ENCODE results near the gene ALOX5.

The ALOX5 gene

GRCh38 chr10:45483002-45483401 is 109.0 kb downstream of the ALOX5 start:
- TF ChIP-seq GATA1 (IDR thresholded peaks at IDR 0.05; ENCODE audit: low read depth, low read length) (no peak), POLR2A (IDR thresholded peaks at IDR 0.05; ENCODE audit: low read length) (no peak)
- DNase-seq: no peak

- TF ChIP-seq GATA1 (IDR thresholded peaks at IDR 0.05; ENCODE audit: low read depth, low read length) (no peak), POLR2A (IDR thresholded peaks at IDR 0.05; ENCODE audit: low read length) (no peak)
- peak; percentile 29 to 31 for DNase-seq
These were observed 113.7 kb downstream of the ALOX5 start for GRCh38 chr10:45487735-45488134.

- DNase-seq: no peak
- TF ChIP-seq POLR2A (IDR thresholded peaks at IDR 0.05; ENCODE audit: low read length): no peak
- no peak for TF ChIP-seq GATA1 (IDR thresholded peaks at IDR 0.05; ENCODE audit: low read depth, low read length)
These were observed 114.3 kb downstream of the ALOX5 start for GRCh38 chr10:45488365-45488764.

GRCh38 chr10:45490277-45490676 is 116.3 kb downstream of the ALOX5 start:
- TF ChIP-seq GATA1 (IDR thresholded peaks at IDR 0.05; ENCODE audit: low read depth, low read length) (no peak), POLR2A (IDR thresholded peaks at IDR 0.05; ENCODE audit: low read length) (no peak)
- DNase-seq: peak in 1 of 2 experiments; percentile 18

GRCh38 chr10:45491061-45491460 is 117.0 kb downstream of the ALOX5 start:
- DNase-seq: no peak
- TF ChIP-seq POLR2A (IDR thresholded peaks at IDR 0.05; ENCODE audit: low read length): no peak
- TF ChIP-seq GATA1 (IDR thresholded peaks at IDR 0.05; ENCODE audit: low read depth, low read length): no peak
